SU-DHL-6 (cell line): Measurements from ENCODE around the gene GRIN3B.

ENCODE experiments used
- H2AFZ ChIP-seq: fragments of 200-600 bp; sonication (generic); 2 replicates; pipeline ENCODE4 v1.6.1; 2014; ENCODE audit warnings: low read depth, mild to moderate bottlenecking, moderate library complexity, mixed read lengths, antibody characterized with exemption, low read length; ENCODE audit not compliant: severe bottlenecking
- H3F3A ChIP-seq: fragments of 200-600 bp; shearing (Covaris generic); 2 replicates; pipeline ENCODE4 v1.6.0; 2016; ENCODE audit warnings: antibody characterized with exemption, mild to moderate bottlenecking; ENCODE audit not compliant: insufficient read depth
- H3K27ac ChIP-seq: fragments of 200-600 bp; sonication (generic); 2 replicates; pipeline ENCODE4 v1.5.1; 2016; ENCODE audit warnings: low read depth, mild to moderate bottlenecking, low read length, moderate library complexity, mixed read lengths
- H3K27me3 ChIP-seq: fragments of 200-600 bp; sonication (generic), shearing (Covaris generic); 2 replicates; pipeline ENCODE4 v1.6.0; 2014; ENCODE audit warnings: mild to moderate bottlenecking, low read length
- H3K36me3 ChIP-seq: fragments of 200-600 bp; sonication (generic); 2 replicates; pipeline ENCODE4 v1.6.1; 2014; ENCODE audit warnings: mild to moderate bottlenecking, low read length, mixed read lengths
- H3K4me2 ChIP-seq: fragments of 300-600, 200-600 bp; shearing (Covaris generic), sonication (generic); 2 replicates; pipeline ENCODE4 v1.6.0; 2014; ENCODE audit warnings: low read length, low read depth, mild to moderate bottlenecking; ENCODE audit not compliant: poor library complexity, severe bottlenecking
- H3K4me3 ChIP-seq: fragments of 200-600 bp; sonication (generic); 2 replicates; pipeline ENCODE4 v1.5.1; 2014; ENCODE audit warnings: antibody characterized with exemption, low read length, mild to moderate bottlenecking, mixed read lengths; ENCODE audit not compliant: insufficient read depth, poor library complexity, severe bottlenecking
- H3K79me2 ChIP-seq: fragments of 200-600 bp; sonication (generic); 2 replicates; pipeline ENCODE4 v1.6.1; 2014; ENCODE audit warnings: mild to moderate bottlenecking, low read length, moderate library complexity; ENCODE audit not compliant: insufficient read depth
- H3K9ac ChIP-seq: fragments of 200-600 bp; sonication (generic); 2 replicates; pipeline ENCODE4 v1.7.0; 2014; ENCODE audit warnings: mild to moderate bottlenecking, low read length
- H3K9me2 ChIP-seq: fragments of 200-600 bp; sonication (generic); replicated peaks from 2 replicates; pipeline ENCODE4 v1.6.1; 2014; ENCODE audit warnings: low read length; ENCODE audit not compliant: insufficient read depth
- H3K9me3 ChIP-seq: fragments of 200-600 bp; sonication (generic); 2 replicates; pipeline ENCODE4 v1.6.1; 2014; ENCODE audit warnings: low read length, mixed read lengths; ENCODE audit not compliant: insufficient read depth
- H4K20me1 ChIP-seq: fragments of 200-600 bp; sonication (generic); 2 replicates; pipeline ENCODE4 v1.6.1; 2014; ENCODE audit warnings: low read depth, mild to moderate bottlenecking, antibody characterized with exemption, low read length, moderate library complexity, mixed read lengths
- CTCF ChIP-seq: fragments of 200-600 bp; sonication (generic); IDR thresholded peaks from one replicate; pipeline ENCODE4 v1.5.1; 2017; ENCODE audit warnings: antibody characterized with exemption, mild to moderate bottlenecking, low read length, moderate library complexity; ENCODE audit not compliant: insufficient read depth, poor library complexity, severe bottlenecking
- EZH2phosphoT487 ChIP-seq: fragments of 200-600 bp; sonication (generic), shearing (Covaris generic); conservative IDR thresholded peaks from 2 replicates; pipeline ENCODE4 v1.6.1; 2018; ENCODE audit warnings: mild to moderate bottlenecking, antibody characterized with exemption, low read length, moderate library complexity, mixed read lengths

GRIN3B gene

GRCh38 chr19:988510-988909 lies 11.7 kb upstream of the GRIN3B start:
- H2AFZ ChIP-seq = no peak overlapping the region
- no peak overlapping the region for H3K4me3 ChIP-seq
- TF ChIP-seq CTCF (no peak), EZH2phosphoT487 (no peak)
- no peaks in the 10 kb centered on the region for H3K36me3 ChIP-seq
- H3K4me2 ChIP-seq = no peak overlapping the region
- no peaks in the 10 kb centered on the region for H3K27me3 ChIP-seq
- peaks cover 3% of the 10 kb centered on the region for H3F3A ChIP-seq
- no peak overlapping the region for H3K27ac ChIP-seq
- no peaks in the 10 kb centered on the region for H3K9me2 ChIP-seq
- H4K20me1 ChIP-seq = no peaks in the 10 kb centered on the region
- 0 out of 2 replicates have a peak, but pooled peaks cover 6% of the 10 kb centered on the region for H3K79me2 ChIP-seq
- H3K9ac ChIP-seq = no peak overlapping the region
- no peaks in the 10 kb centered on the region for H3K9me3 ChIP-seq

DNA sequence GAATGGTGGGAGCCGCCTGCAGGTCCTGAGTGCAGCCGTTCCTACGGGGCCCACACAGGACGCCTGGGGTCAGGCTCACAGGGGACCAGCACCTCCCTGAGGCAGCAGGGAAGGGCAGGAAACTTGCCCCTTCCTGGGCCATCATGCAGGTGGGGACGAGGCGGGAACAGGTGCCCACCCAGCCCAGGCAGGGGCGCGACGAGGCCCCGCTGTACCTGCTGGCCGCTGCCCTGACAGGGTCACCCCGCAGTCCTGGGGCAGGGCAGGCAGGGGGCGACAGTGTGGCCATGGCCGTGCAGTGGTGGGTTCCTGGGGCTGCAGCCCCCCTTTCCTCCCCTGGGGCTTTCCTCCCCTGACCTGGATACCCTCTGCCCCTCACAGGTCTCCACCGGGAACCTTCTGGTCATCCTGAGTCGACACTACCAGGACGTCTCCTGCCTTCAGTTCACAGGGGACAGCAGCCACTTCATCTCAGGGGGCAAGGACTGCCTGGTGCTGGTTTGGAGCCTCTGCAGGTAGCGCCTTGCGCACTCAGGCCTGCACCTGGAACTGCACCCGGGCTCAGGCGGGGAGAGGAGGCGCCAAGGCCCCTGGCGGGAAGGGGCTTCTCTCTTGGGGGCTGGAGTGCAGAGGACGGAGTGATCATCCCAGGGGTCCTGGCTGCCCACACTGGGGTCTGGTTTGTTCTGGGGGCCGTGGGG lies 10.7 kb upstream of the GRIN3B start:
- no peaks in the 10 kb centered on the region for H3F3A ChIP-seq
- no peaks in the 10 kb centered on the region for H4K20me1 ChIP-seq
- H3K4me2 ChIP-seq = no peak overlapping the region
- H3K4me3 ChIP-seq = no peak overlapping the region
- no peak overlapping the region for H3K27ac ChIP-seq
- H3K9me2 ChIP-seq = no peaks in the 10 kb centered on the region
- no peaks in the 10 kb centered on the region for H3K36me3 ChIP-seq
- no peaks in the 10 kb centered on the region for H3K27me3 ChIP-seq
- H3K79me2 ChIP-seq = 0 out of 2 replicates have a peak, but pooled peaks cover 3% of the 10 kb centered on the region
- H3K9me3 ChIP-seq = no peaks in the 10 kb centered on the region
- no peak overlapping the region for H3K9ac ChIP-seq
- H2AFZ ChIP-seq = no peak overlapping the region
- no peak for TF ChIP-seq EZH2phosphoT487
- no peak for TF ChIP-seq CTCF

GRCh38 chr19:990119-990571 lies 10.1 kb upstream of the GRIN3B start:
- Histone ChIP-seq H3K4me3 (no peak overlapping the region), H3K9ac (no peak overlapping the region), H3K79me2 (no peaks in the 10 kb centered on the region), H3K27me3 (no peaks in the 10 kb centered on the region), H3K9me2 (no peaks in the 10 kb centered on the region), H4K20me1 (no peaks in the 10 kb centered on the region), H3K27ac (no peak overlapping the region), H2AFZ (no peak overlapping the region), H3K36me3 (no peaks in the 10 kb centered on the region), H3K9me3 (no peaks in the 10 kb centered on the region), H3F3A (no peaks in the 10 kb centered on the region), H3K4me2 (no peak overlapping the region)
- TF ChIP-seq CTCF (no peak), EZH2phosphoT487 (no peak)
